GM19043 (cell line): ENCODE measurements around the gene TRIM26.
"Not testable (repeated sequence)": the region's sequence is repeated elsewhere in the genome, so short reads cannot be mapped to it uniquely, and the experiment has no call there.

Experiments used
- ATAC-seq: cut with Tn5 transposase; IDR thresholded peaks from one replicate; pipeline ENCODE4 v1.9.1; 2021; ENCODE audit warnings: low read depth; ENCODE audit not compliant: unreplicated experiment

TRIM26 gene

GRCh38 chr6:30172681-30173080 is 40.5 kb downstream of the TRIM26 start:
- no peak for ATAC-seq

- ATAC-seq: no peak
Observed at GRCh38 chr6:30171677-30172471, 41.3 kb downstream of the TRIM26 start.

- ATAC-seq: no peak
Observed at GRCh38 chr6:30169658-30170614, 43.3 kb downstream of the TRIM26 start.

- ATAC-seq: no peak
Observed at GRCh38 chr6:30168741-30169140, 44.5 kb downstream of the TRIM26 start.

GRCh38 chr6:30167101-30167500 is 46.1 kb downstream of the TRIM26 start:
- ATAC-seq: no peak

- not testable (repeated sequence) for ATAC-seq
Observed at GRCh38 chr6:30165238-30165637, 48.0 kb downstream of the TRIM26 start.

GRCh38 chr6:30164714-30165113 is 48.5 kb downstream of the TRIM26 start:
- ATAC-seq: no peak

- no peak for ATAC-seq
Observed at GRCh38 chr6:30163918-30164654, 49.1 kb downstream of the TRIM26 start.

GRCh38 chr6:30163090-30163917 is 49.9 kb downstream of the TRIM26 start, which contains the start of gene TRIM15:
TSS of gene TRIM15 (plus strand) at chr6:30163546. CDS start at chr6:30163685, 139 bp downstream.
- ATAC-seq: no peak

GRCh38 chr6:30162265-30163089 is 50.7 kb downstream of the TRIM26 start:
- ATAC-seq: no peak

GRCh38 chr6:30160785-30161531 is 52.2 kb downstream of the TRIM26 start, which contains the start of gene TRIM10:
TSS of gene TRIM10 (minus strand) at chr6:30161211. CDS start at chr6:30160858, 353 bp downstream.
- ATAC-seq: no peak

- ATAC-seq: no peak
Observed at GRCh38 chr6:30160008-30160784, 53.0 kb downstream of the TRIM26 start.

GRCh38 chr6:30158475-30159040 is 54.6 kb downstream of the TRIM26 start:
- ATAC-seq: no peak

GRCh38 chr6:30157999-30158398 is 55.2 kb downstream of the TRIM26 start:
- no peak for ATAC-seq

- ATAC-seq: no peak
Observed at GRCh38 chr6:30157581-30157980, 55.6 kb downstream of the TRIM26 start.

GRCh38 chr6:30156774-30157173 is 56.4 kb downstream of the TRIM26 start:
- ATAC-seq: no peak

GRCh38 chr6:30156262-30156599 is 57.0 kb downstream of the TRIM26 start:
- ATAC-seq: no peak
